Common myeloid progenitor, CD34-positive (primary cell): Measurements from ENCODE around the gene EIF4A3.

Experiments used
- CTCF ChIA-PET: fragments of 350-600 bp; sonication (Branson Sonifier 250); formaldehyde crosslinking; loops from one replicate; lab custom pipeline; 2021; ENCODE audit warnings: antibody characterized with exemption; lab: Charles Lee
- POLR2A ChIA-PET: fragments of 350-600 bp; sonication (Branson Sonifier 250); formaldehyde crosslinking; loops from one replicate; lab custom pipeline; 2021; ENCODE audit warnings: antibody characterized with exemption; lab: Charles Lee
- DNase-seq, 3 donors: peaks; one replicate each; pipeline versions ENCODE4 v3.0.0 to v3.0.0-alpha.2; 2013
- H3K27ac ChIP-seq, 2 experiments: 1 replicate in 1 of 2; 2 replicates in 1 of 2; pipeline ENCODE4 v1.7.0; 2013; ENCODE audit warnings: inconsistent platforms in 2 of 2, low read length in 2 of 2, mild to moderate bottlenecking in 2 of 2, low read depth in 1 of 2, moderate library complexity in 1 of 2; ENCODE audit not compliant: severe bottlenecking in 2 of 2, insufficient read depth in 1 of 2, poor library complexity in 1 of 2
- H3K27me3 ChIP-seq, 5 experiments: replicated peaks in 2 of 5; 1 replicate in 3 of 5; 2 replicates in 2 of 5; pipeline versions ENCODE4 v1.6.1 to v1.7.0; 2013; ENCODE audit warnings: low read length in 4 of 5, mild to moderate bottlenecking in 2 of 5, moderate library complexity in 2 of 5, inconsistent platforms in 1 of 5; ENCODE audit not compliant: insufficient read depth in 5 of 5, control insufficient read depth in 4 of 5
- H3K36me3 ChIP-seq, 4 experiments: 1 replicate in 2 of 4; 2 replicates in 2 of 4; pipeline versions ENCODE4 v1.6.1 to v1.7.0; 2013; ENCODE audit warnings: low read length in 3 of 4, control low read depth in 1 of 4, mild to moderate bottlenecking in 1 of 4; ENCODE audit not compliant: control insufficient read depth in 4 of 4, insufficient read depth in 4 of 4
- H3K4me1 ChIP-seq, 4 experiments: 1 replicate in 3 of 4; 2 replicates in 1 of 4; pipeline versions ENCODE4 v1.6.1 to v1.7.1; 2013; ENCODE audit warnings: low read length in 3 of 4, mild to moderate bottlenecking in 3 of 4, control low read depth in 1 of 4, inconsistent platforms in 1 of 4, moderate library complexity in 1 of 4; ENCODE audit not compliant: control insufficient read depth in 4 of 4, insufficient read depth in 4 of 4; ENCODE audit errors: control extremely low read depth in 1 of 4
- H3K4me3 ChIP-seq, 7 experiments: 1 replicate in 4 of 7; 2 replicates in 3 of 7; pipeline versions ENCODE4 v1.5.1 to v1.7.0; 2013; ENCODE audit warnings: mild to moderate bottlenecking in 7 of 7, low read length in 6 of 7, moderate library complexity in 6 of 7, inconsistent platforms in 2 of 7, low read depth in 2 of 7, control low read depth in 1 of 7; ENCODE audit not compliant: insufficient read depth in 4 of 7, control insufficient read depth in 1 of 7; ENCODE audit errors: extremely low read depth in 1 of 7
- H3K9me3 ChIP-seq, 5 experiments: 1 replicate in 4 of 5; 2 replicates in 1 of 5; pipeline versions ENCODE4 v1.6.1 to v1.7.1; 2013; ENCODE audit warnings: low read length in 4 of 5, mild to moderate bottlenecking in 2 of 5, inconsistent platforms in 1 of 5, low read depth in 1 of 5, moderate library complexity in 1 of 5; ENCODE audit not compliant: control insufficient read depth in 4 of 5, insufficient read depth in 2 of 5; ENCODE audit errors: control extremely low read depth in 1 of 5
- WGBS: methylation state at CpG from one replicate; pipeline ENCODE4 v1.1.5; 2013; ENCODE audit not compliant: insufficient coverage; 5-methylcytosine and 5-hydroxymethylcytosine counted together

Gene EIF4A3

GRCh38 chr17:80113033-80113484 is 33.9 kb downstream of the EIF4A3 start:
- WGBS: 85% methylated on average over 8 of the region's 20 CpGs
- Histone ChIP-seq H3K27me3 (no peaks in the 10 kb centered on the region), H3K4me1 (no peaks in the 10 kb centered on the region), H3K36me3 (peaks cover 0 to 5% (median under 1%) of the 10 kb centered on the region in 4 experiments), H3K4me3 (no peak overlapping the region), H3K27ac (no peak overlapping the region), H3K9me3 (peaks cover 0 to 1% (median 0%) of the 10 kb centered on the region in 5 experiments)
- no peak for DNase-seq
- ChIA-PET POLR2A (no interaction called here), CTCF (no interaction called here)

GRCh38 chr17:80112471-80113032 is 34.4 kb downstream of the EIF4A3 start:
- Histone ChIP-seq H3K27ac (no peak overlapping the region), H3K27me3 (no peaks in the 10 kb centered on the region), H3K9me3 (peaks cover 0 to 1% (median 0%) of the 10 kb centered on the region in 5 experiments), H3K36me3 (peaks cover 0 to 5% (median 0%) of the 10 kb centered on the region in 4 experiments), H3K4me3 (no peak overlapping the region), H3K4me1 (no peaks in the 10 kb centered on the region)
- POLR2A ChIA-PET: no interaction called here
- DNase-seq: no peak
- CTCF ChIA-PET: no interaction called here
- WGBS: 97% methylated on average over 17 of the region's 24 CpGs

GRCh38 chr17:80111702-80112470 is 35.0 kb downstream of the EIF4A3 start:
- no peak overlapping the region for H3K4me3 ChIP-seq
- H3K9me3 ChIP-seq: peaks cover 0 to 1% (median 0%) of the 10 kb centered on the region in 5 experiments
- POLR2A ChIA-PET: no interaction called here
- H3K27me3 ChIP-seq: no peaks in the 10 kb centered on the region
- H3K4me1 ChIP-seq: no peaks in the 10 kb centered on the region
- 99% methylated on average over 16 of the region's 26 CpGs for WGBS
- CTCF ChIA-PET: no interaction called here
- peaks cover 0 to 5% (median 0%) of the 10 kb centered on the region in 4 experiments for H3K36me3 ChIP-seq
- DNase-seq: no peak
- no peak overlapping the region for H3K27ac ChIP-seq

- Histone ChIP-seq H3K4me3 (no peak overlapping the region), H3K27ac (no peak overlapping the region), H3K4me1 (no peaks in the 10 kb centered on the region), H3K9me3 (peaks cover 0 to 1% (median 0%) of the 10 kb centered on the region in 5 experiments), H3K36me3 (peaks cover 0 to 5% (median 0%) of the 10 kb centered on the region in 4 experiments), H3K27me3 (no peaks in the 10 kb centered on the region)
- ChIA-PET POLR2A (no interaction called here), CTCF (no interaction called here)
- WGBS: 91% methylated on average over 20 of the region's 21 CpGs
- DNase-seq: no peak
These were observed 35.8 kb downstream of the EIF4A3 start for GRCh38 chr17:80110927-80111701.

- peaks cover 0 to under 1% (median 0%) of the 10 kb centered on the region in 5 experiments for H3K9me3 ChIP-seq
- H3K27me3 ChIP-seq: no peaks in the 10 kb centered on the region
- no peak overlapping the region for H3K4me3 ChIP-seq
- ChIA-PET POLR2A (no interaction called here), CTCF (no interaction called here)
- DNase-seq: no peak
- H3K27ac ChIP-seq: no peak overlapping the region
- H3K4me1 ChIP-seq: no peaks in the 10 kb centered on the region
- WGBS: 83% methylated on average over 9 of the region's 9 CpGs
- H3K36me3 ChIP-seq: peaks cover 0 to 5% (median 0%) of the 10 kb centered on the region in 4 experiments
These were observed 36.5 kb downstream of the EIF4A3 start for GRCh38 chr17:80110447-80110812.

GRCh38 chr17:80109713-80110446 is 37.0 kb downstream of the EIF4A3 start:
- H3K9me3 ChIP-seq: no peaks in the 10 kb centered on the region
- no peaks in the 10 kb centered on the region for H3K27me3 ChIP-seq
- H3K27ac ChIP-seq: no peak overlapping the region
- H3K4me3 ChIP-seq: no peak overlapping the region
- H3K4me1 ChIP-seq: no peaks in the 10 kb centered on the region
- DNase-seq: no peak
- POLR2A ChIA-PET: no interaction called here
- H3K36me3 ChIP-seq: peaks cover 0 to 1% (median 0%) of the 10 kb centered on the region in 4 experiments
- WGBS: 95% methylated on average over 29 of the region's 30 CpGs
- CTCF ChIA-PET: no interaction called here
